K562 (cell line): ENCODE data around the gene OXSR1. TPM values are rescaled to one million over a fixed set of nuclear protein-coding genes. Genes with fewer than 3 reads are reported as not detected.

Source experiments
- ATAC-seq: fragments of 200-7000 bp; cut with Tn5 transposase; 3 replicates; pipeline ENCODE4 v1.9.1; 2020; ENCODE audit warnings: moderate library complexity
- BruUV-seq: library from RNA; stranded (reverse); fragments of 400-500 nt; replicated peaks from 2 replicates; lab custom pipeline; 2021; lab: Mats Ljungman, UMichigan
- CTCF ChIA-PET: fragments of 300-600 bp; formaldehyde crosslinking; extraction: SDS; loops from one replicate; lab custom pipeline; 2021; ENCODE audit warnings: low intra/inter-chr PET ratio; lab: Yijun Ruan, JAX
- POLR2A ChIA-PET: fragments of 300-600, 350-650 bp; sonication (Branson Sonifier 250); formaldehyde crosslinking; extraction: SDS; loops from one replicate; lab custom pipeline; 2021; ENCODE audit warnings: antibody characterized with exemption, inconsistent platforms; lab: Yijun Ruan, JAX
- DNase-seq, 4 experiments: peaks; one replicate each; pipeline versions ENCODE4 v3.0.0 to v3.0.0-alpha.2; 2011 to 2018; ENCODE audit warnings: low spot score in 3 of 4, mixed read lengths in 3 of 4; ENCODE audit errors: extremely low read depth in 1 of 4
- FAIRE-seq: peaks from 2 replicates; lab custom pipeline; 2011; peaks lifted over from hg19 to GRCh38; lab: Jason Lieb, UNC
- H2AFZ ChIP-seq: 2 replicates; pipeline ENCODE4 v1.6.0; 2011; ENCODE audit warnings: low read depth, low read length, control low read depth, inconsistent platforms
- H3K27ac ChIP-seq: fragments of 200-600 bp; 3 replicates; pipeline ENCODE4 v1.8.0; 2011; ENCODE audit warnings: low read depth, mild to moderate bottlenecking, control low read depth, inconsistent platforms, low read length, moderate library complexity, mixed read lengths; ENCODE audit errors: extremely low read depth
- H3K27me3 ChIP-seq, 2 experiments: fragments of 300-600 bp in 1 of 2; 2 replicates in 1 of 2; 3 replicates in 1 of 2; pipeline versions ENCODE4 v1.6.0 to v1.8.0; 2011; ENCODE audit warnings: inconsistent platforms in 2 of 2, low read length in 2 of 2, mild to moderate bottlenecking in 1 of 2, mixed read lengths in 1 of 2, moderate library complexity in 1 of 2; ENCODE audit not compliant: control insufficient read depth in 2 of 2, insufficient read depth in 2 of 2
- H3K36me3 ChIP-seq: fragments of 300-600 bp; 3 replicates; pipeline ENCODE4 v1.8.0; 2011; ENCODE audit warnings: mild to moderate bottlenecking, low read length, inconsistent platforms; ENCODE audit not compliant: control insufficient read depth, insufficient read depth
- H3K4me1 ChIP-seq, 2 experiments: fragments of 200-600 bp in 1 of 2; replicated peaks in 1 of 2; 2 replicates in 1 of 2; 3 replicates in 1 of 2; pipeline versions ENCODE4 v1.5.1 to v1.8.0; 2011; ENCODE audit warnings: inconsistent platforms in 2 of 2, low read length in 2 of 2, mild to moderate bottlenecking in 1 of 2, mixed read lengths in 1 of 2, moderate library complexity in 1 of 2; ENCODE audit not compliant: control insufficient read depth in 2 of 2, insufficient read depth in 2 of 2
- H3K4me2 ChIP-seq: 2 replicates; pipeline ENCODE4 v1.6.1; 2011; ENCODE audit warnings: low read length, control low read depth, inconsistent platforms, mixed read lengths; ENCODE audit not compliant: insufficient read depth
- H3K4me3 ChIP-seq: fragments of 200-600 bp; sonication (generic), shearing (Covaris generic); 2 replicates; pipeline ENCODE4 v1.5.1; 2016; ENCODE audit warnings: control low read depth, inconsistent platforms
- H3K79me2 ChIP-seq: fragments of 200-600 bp; 3 replicates; pipeline ENCODE4 v1.8.0; 2011; ENCODE audit warnings: low read length, inconsistent platforms; ENCODE audit not compliant: control insufficient read depth, insufficient read depth
- H3K9ac ChIP-seq, 2 experiments: 2 replicates each; pipeline versions ENCODE4 v1.6.0 to v1.6.1; 2011; ENCODE audit warnings: low read depth in 2 of 2, low read length in 2 of 2, control low read depth in 1 of 2, inconsistent platforms in 1 of 2, mild to moderate bottlenecking in 1 of 2, mixed read lengths in 1 of 2; ENCODE audit not compliant: insufficient read depth in 1 of 2
- H3K9me1 ChIP-seq: one replicate; pipeline ENCODE4 v1.6.0; 2011; ENCODE audit warnings: inconsistent platforms, mild to moderate bottlenecking, low read length, moderate library complexity; ENCODE audit not compliant: control insufficient read depth, insufficient read depth
- H3K9me3 ChIP-seq: replicated peaks from 2 replicates; pipeline ENCODE4 v1.5.1; 2011; ENCODE audit warnings: low read depth, low read length, inconsistent platforms; ENCODE audit not compliant: control insufficient read depth, insufficient read depth
- H4K20me1 ChIP-seq: replicated peaks from 2 replicates; pipeline ENCODE4 v1.6.1; 2011; ENCODE audit warnings: low read length, inconsistent platforms, mixed read lengths; ENCODE audit not compliant: control insufficient read depth, insufficient read depth
- CHD2 ChIP-seq: IDR thresholded peaks from 2 replicates; pipeline ENCODE4 v1.6.1; 2011; ENCODE audit warnings: low read depth, low read length
- RAD21 ChIP-seq, 2 experiments: fragments of 250-450 bp in 1 of 2; fragments of 450-650 bp in 1 of 2; sonication (Bioruptor Pico) in 1 of 2; formaldehyde crosslinking in 1 of 2; IDR thresholded peaks in 1 of 2; conservative IDR thresholded peaks in 1 of 2; 2 replicates each; pipeline versions ENCODE4 v1.4.0 to v1.8.0; 2020 to 2022; ENCODE audit warnings: mild to moderate bottlenecking in 2 of 2, moderate library complexity in 1 of 2
- RCOR1 ChIP-seq, 2 experiments: IDR thresholded peaks; 2 replicates each; pipeline ENCODE4 v1.6.1; 2012; ENCODE audit warnings: low read depth in 2 of 2, low read length in 2 of 2, borderline replicate concordance in 1 of 2, improper control_type of control experiment in 1 of 2
- ZZZ3 ChIP-seq: fragments of 450-650 bp; IDR thresholded peaks from 2 replicates; pipeline ENCODE4 v1.6.1; 2016; ENCODE audit warnings: antibody characterized with exemption, mild to moderate bottlenecking, moderate library complexity
- in situ Hi-C: fragments of 300-500 bp; cut with MboI; formaldehyde crosslinking; loops from 4 replicates; pipeline ENCODE4 v1.15.0; 2018; ENCODE audit warnings: inconsistent platforms, mixed read lengths
- intact Hi-C: fragments of 100-400 bp; cut with micrococcal nuclease; formaldehyde crosslinking; loops from 2 replicates; pipeline ENCODE4 v1.14.2; 2022
- polyA plus RNA-seq, 8 experiments: library from polyadenylated mRNA; depleted of rRNA in 4 of 8; stranded (reverse) in 5 of 8; unstranded in 3 of 8; fragments of >200 nt; fragmentation: Nextera tagmentation in 2 of 8; fragmentation: Illumina TruSeq in 1 of 8; extraction: Ambion mirVana in 2 of 8; extraction: Trizol in 1 of 8; gene quantifications; 2 replicates each; pipeline versions ENCODE4 v1.2.1 to v1.2.3, GENCODE V29; 2011 to 2014; ENCODE audit warnings: inconsistent platforms in 1 of 8, missing spikeins in 1 of 8
- total RNA-seq, 7 experiments: library from RNA; depleted of rRNA in 6 of 7; stranded (reverse); fragments of >200 nt in 6 of 7; fragmentation: Illumina TruSeq in 2 of 7; extraction: Trizol in 2 of 7; gene quantifications; 2 replicates each; pipeline versions ENCODE4 v1.2.1 to v1.2.3, GENCODE V29; 2011 to 2021; ENCODE audit warnings: low replicate concordance in 1 of 7
- TF ChIP-seq, protein P1 (sequence below), 3 experiments: IDR thresholded peaks in 2 of 3; conservative IDR thresholded peaks in 1 of 3; 2 replicates each; pipeline ENCODE4 v1.5.1; 2011 to 2012; ENCODE audit warnings: low read length in 3 of 3, mild to moderate bottlenecking in 3 of 3, control low read depth in 2 of 3, improper control_type of control experiment in 1 of 3, inconsistent platforms in 1 of 3, low read depth in 1 of 3, mixed read lengths in 1 of 3, moderate library complexity in 1 of 3; ENCODE audit not compliant: insufficient read depth in 2 of 3

Gene OXSR1
- total and polyA plus RNA-seq, 9 of the 15 experiments (the other 6 are each of a cell fraction or from before 2014, with no cell fraction given), result 15.7 to 87.6 (median 48.7) TPM

GRCh38 chr3:38247366-38248035 is 82.2 kb downstream of the OXSR1 start:
- no peak overlapping the region for H3K4me3 ChIP-seq
- ATAC-seq, result peak; percentile 52; the same call in 2 of the 3 replicates
- no peaks in the 10 kb centered on the region for H3K27me3 ChIP-seq
- no TSS peak for BruUV-seq
- H2AFZ ChIP-seq, result no peak overlapping the region
- in situ Hi-C loops, result no loop called here
- no peak for FAIRE-seq
- H3K36me3 ChIP-seq, result peaks cover 85% of the 10 kb centered on the region
- no peak overlapping the region for H3K27ac ChIP-seq
- no peaks in the 10 kb centered on the region for H3K4me1 ChIP-seq
- no peak for DNase-seq
- POLR2A ChIA-PET, result interaction anchor here (1.1 kb wide), 1 partner anchor 13 kb away, joined by 3 read pairs; no protein-coding TSS in a partner anchor
- CTCF ChIA-PET, result no interaction called here
- H3K9me3 ChIP-seq, result no peaks in the 10 kb centered on the region
- no peaks in the 10 kb centered on the region for H4K20me1 ChIP-seq
- H3K9me1 ChIP-seq, result no peaks in the 10 kb centered on the region
- intact Hi-C loops, result no loop called here
- TF ChIP-seq CHD2 (no peak), RCOR1 (IDR thresholded peaks at IDR 0.05; ENCODE audit: borderline replicate concordance in 1 of 2, low read depth in 2 of 2, low read length in 2 of 2) (no peak), RAD21 (CRISPR knock-in tag; conservative IDR thresholded peaks at IDR 0.05 in 1 of 2, IDR thresholded peaks at IDR 0.05 in 1 of 2) (peak; percentile 10 to 50; a peak in 2 of 4 replicates), ZZZ3 (no peak)
- TF ChIP-seq, protein P1, sequence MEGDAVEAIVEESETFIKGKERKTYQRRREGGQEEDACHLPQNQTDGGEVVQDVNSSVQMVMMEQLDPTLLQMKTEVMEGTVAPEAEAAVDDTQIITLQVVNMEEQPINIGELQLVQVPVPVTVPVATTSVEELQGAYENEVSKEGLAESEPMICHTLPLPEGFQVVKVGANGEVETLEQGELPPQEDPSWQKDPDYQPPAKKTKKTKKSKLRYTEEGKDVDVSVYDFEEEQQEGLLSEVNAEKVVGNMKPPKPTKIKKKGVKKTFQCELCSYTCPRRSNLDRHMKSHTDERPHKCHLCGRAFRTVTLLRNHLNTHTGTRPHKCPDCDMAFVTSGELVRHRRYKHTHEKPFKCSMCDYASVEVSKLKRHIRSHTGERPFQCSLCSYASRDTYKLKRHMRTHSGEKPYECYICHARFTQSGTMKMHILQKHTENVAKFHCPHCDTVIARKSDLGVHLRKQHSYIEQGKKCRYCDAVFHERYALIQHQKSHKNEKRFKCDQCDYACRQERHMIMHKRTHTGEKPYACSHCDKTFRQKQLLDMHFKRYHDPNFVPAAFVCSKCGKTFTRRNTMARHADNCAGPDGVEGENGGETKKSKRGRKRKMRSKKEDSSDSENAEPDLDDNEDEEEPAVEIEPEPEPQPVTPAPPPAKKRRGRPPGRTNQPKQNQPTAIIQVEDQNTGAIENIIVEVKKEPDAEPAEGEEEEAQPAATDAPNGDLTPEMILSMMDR (IDR thresholded peaks at IDR 0.05 in 2 of 3, conservative IDR thresholded peaks at IDR 0.05 in 1 of 3; ENCODE audit: insufficient read depth in 2 of 3, low read depth in 1 of 3, low read length in 3 of 3), result peak in 1 of 3 experiments; percentile 22; a peak in 1 of 6 replicates
- no peaks in the 10 kb centered on the region for H3K79me2 ChIP-seq
- H3K9ac ChIP-seq, result no peak overlapping the region
- H3K4me2 ChIP-seq, result no peak overlapping the region
